GM23338 (cell line): Measurements from ENCODE around the gene ITGB5. TPM values are rescaled to one million over a fixed set of nuclear protein-coding genes. Genes with fewer than 3 reads are reported as not detected.

Experiments used
- ATAC-seq: fragments of 200-7000 bp; cut with Tn5 transposase; 3 replicates; pipeline ENCODE4 v1.9.1; 2020
- DNase-seq: peaks from one replicate; pipeline ENCODE4 v3.0.0-alpha.2; 2015; ENCODE audit warnings: low spot score
- H2AFZ ChIP-seq: fragments of 200-600 bp; sonication (generic); 2 replicates; pipeline ENCODE4 v1.8.0; 2016; ENCODE audit warnings: antibody characterized with exemption, mild to moderate bottlenecking, moderate library complexity
- H3F3A ChIP-seq: fragments of 200-600 bp; sonication (generic); replicated peaks from 2 replicates; pipeline ENCODE4 v1.8.0; 2017; ENCODE audit warnings: antibody characterized with exemption, mixed run types, low read depth
- H3K27ac ChIP-seq: fragments of 200-600 bp; sonication (generic); 2 replicates; pipeline ENCODE4 v1.6.1; 2016; ENCODE audit warnings: low read depth
- H3K27me3 ChIP-seq: fragments of 200-600 bp; sonication (generic); 2 replicates; pipeline ENCODE4 v1.8.0; 2016; ENCODE audit warnings: mild to moderate bottlenecking, mixed run types, moderate library complexity; ENCODE audit not compliant: insufficient read depth
- H3K36me3 ChIP-seq: fragments of 200-600 bp; sonication (generic); 2 replicates; pipeline ENCODE4 v1.8.0; 2016; ENCODE audit warnings: mild to moderate bottlenecking; ENCODE audit not compliant: insufficient read depth
- H3K4me1 ChIP-seq: fragments of 200-600 bp; sonication (generic); 2 replicates; pipeline ENCODE4 v1.8.0; 2016; ENCODE audit warnings: mild to moderate bottlenecking, moderate library complexity; ENCODE audit not compliant: insufficient read depth
- H3K4me2 ChIP-seq: fragments of 200-600 bp; sonication (generic); 2 replicates; pipeline ENCODE4 v1.7.1; 2017; ENCODE audit warnings: mixed run types
- H3K4me3 ChIP-seq: fragments of 200-600 bp; sonication (generic); 2 replicates; pipeline ENCODE4 v1.6.1; 2016; ENCODE audit warnings: mixed run types
- H3K79me2 ChIP-seq: fragments of 200-600 bp; sonication (generic); replicated peaks from 2 replicates; pipeline ENCODE4 v1.8.0; 2017; ENCODE audit warnings: mild to moderate bottlenecking; ENCODE audit not compliant: insufficient read depth
- H3K9me2 ChIP-seq: fragments of 200-600 bp; sonication (generic); 2 replicates; pipeline ENCODE4 v1.8.0; 2017; ENCODE audit not compliant: insufficient read depth
- H4K20me1 ChIP-seq: fragments of 200-600 bp; sonication (generic); replicated peaks from 2 replicates; pipeline ENCODE4 v1.8.0; 2017; ENCODE audit warnings: mild to moderate bottlenecking; ENCODE audit not compliant: insufficient read depth
- H3K27ac Mint-ChIP-seq: 2 replicates; pipeline ENCODE4 v1.8.0; 2020; ENCODE audit warnings: inconsistent platforms, mild to moderate bottlenecking, moderate library complexity, mixed read lengths
- H3K27me3 Mint-ChIP-seq: 3 replicates; pipeline ENCODE4 v1.8.0; 2022; ENCODE audit warnings: low read depth, mild to moderate bottlenecking, moderate library complexity, mixed read lengths, inconsistent platforms; ENCODE audit not compliant: insufficient read depth, poor library complexity
- H3K36me3 Mint-ChIP-seq: 3 replicates; pipeline ENCODE4 v1.8.0; 2021; ENCODE audit warnings: low read depth, mild to moderate bottlenecking, inconsistent platforms, moderate library complexity, mixed read lengths
- H3K4me1 Mint-ChIP-seq: 3 replicates; pipeline ENCODE4 v1.8.0; 2020; ENCODE audit warnings: mild to moderate bottlenecking, inconsistent platforms, mixed read lengths
- H3K4me3 Mint-ChIP-seq: 3 replicates; pipeline ENCODE4 v1.8.0; 2021; ENCODE audit warnings: moderate library complexity, mild to moderate bottlenecking, inconsistent platforms, mixed read lengths
- H3K9me3 Mint-ChIP-seq: 3 replicates; pipeline ENCODE4 v1.8.0; 2020; ENCODE audit warnings: moderate library complexity, mild to moderate bottlenecking, inconsistent platforms, mixed read lengths
- CREB1 ChIP-seq: fragments of 250-450 bp; sonication (Bioruptor Pico); IDR thresholded peaks from 2 replicates; pipeline ENCODE4 v1.5.0; 2020; ENCODE audit warnings: low read depth, mild to moderate bottlenecking, moderate library complexity
- EZH2phosphoT487 ChIP-seq: fragments of 200-600 bp; sonication (generic); IDR thresholded peaks from one replicate; pipeline ENCODE4 v1.8.1; 2018; ENCODE audit warnings: antibody characterized with exemption; ENCODE audit not compliant: unreplicated experiment
- JUNB ChIP-seq: IDR thresholded peaks from one replicate; pipeline ENCODE4 v1.6.1; 2016; ENCODE audit warnings: antibody characterized with exemption; ENCODE audit not compliant: unreplicated experiment
- STAT1 ChIP-seq: IDR thresholded peaks from one replicate; pipeline ENCODE4 v1.6.1; 2016; ENCODE audit warnings: antibody characterized with exemption; ENCODE audit not compliant: unreplicated experiment
- ZNF114 ChIP-seq: fragments of 250-450 bp; sonication (Bioruptor Pico); IDR thresholded peaks from 2 replicates; pipeline ENCODE4 v1.5.0; 2020; ENCODE audit warnings: mild to moderate bottlenecking, moderate library complexity
- ZNF462 ChIP-seq: fragments of 250-450 bp; sonication (Bioruptor Pico); IDR thresholded peaks from 2 replicates; pipeline ENCODE4 v1.5.0; 2020; ENCODE audit warnings: mild to moderate bottlenecking, moderate library complexity
- polyA plus RNA-seq: library from polyadenylated mRNA; unstranded; fragments of >200 nt; fragmentation: Nextera tagmentation; extraction: Ambion mirVana; gene quantifications from 2 replicates; pipeline ENCODE4 v1.2.1, GENCODE V29; 2016
- total RNA-seq: library from RNA; depleted of rRNA; stranded (reverse); fragments of >200 nt; shearing (Covaris generic); gene quantifications from 2 replicates; pipeline ENCODE4 v1.2.3, GENCODE V29; 2014
- TF ChIP-seq, protein P1 (sequence below): IDR thresholded peaks from 2 replicates; pipeline ENCODE4 v1.6.1; 2016; ENCODE audit warnings: antibody characterized with exemption
- TF ChIP-seq, protein P2 (sequence below): IDR thresholded peaks from one replicate; pipeline ENCODE4 v1.6.1; 2018; ENCODE audit warnings: antibody characterized with exemption; ENCODE audit not compliant: unreplicated experiment

The ITGB5 gene
- total and polyA plus RNA-seq, 2 experiments from 2014 or later, result 68.2 to 269 TPM

GRCh38 chr3:124824286-124824915 is 62.8 kb downstream of the ITGB5 start:
- H3K79me2 ChIP-seq, result peaks cover 31% of the 10 kb centered on the region
- H2AFZ ChIP-seq, result no peak overlapping the region
- no peak for ATAC-seq

GRCh38 chr3:124823648-124824047 is 63.5 kb downstream of the ITGB5 start:
- Histone ChIP-seq H3K27ac (no peak overlapping the region), H3K9me2 (no peaks in the 10 kb centered on the region), H3K27me3 (no peaks in the 10 kb centered on the region), H3K36me3 (peaks cover 14% of the 10 kb centered on the region; the same call in 1 of the 2 replicates), H3K4me3 (no peak overlapping the region), H3F3A (peaks cover 7% of the 10 kb centered on the region), H4K20me1 (no peaks in the 10 kb centered on the region), H2AFZ (no peak overlapping the region), H3K4me1 (peaks cover 36% of the 10 kb centered on the region), H3K4me2 (no peak overlapping the region), H3K79me2 (peaks cover 31% of the 10 kb centered on the region)
- ATAC-seq (no peak), DNase-seq (no peak)
- H3K36me3 Mint-ChIP-seq, result peaks cover 44% of the 10 kb centered on the region
- H3K4me3 Mint-ChIP-seq, result no peak overlapping the region
- H3K27ac Mint-ChIP-seq, result no peak overlapping the region
- H3K4me1 Mint-ChIP-seq, result peaks cover 42% of the 10 kb centered on the region
- peaks cover 7% of the 10 kb centered on the region for H3K27me3 Mint-ChIP-seq
- no peaks in the 10 kb centered on the region for H3K9me3 Mint-ChIP-seq
- TF ChIP-seq STAT1 (no peak), CREB1 (CRISPR knock-in tag) (no peak), EZH2phosphoT487 (no peak), JUNB (no peak), ZNF114 (no peak), ZNF462 (CRISPR knock-in tag) (no peak)

More at GRCh38 chr3:124824286-124824915, 62.8 kb downstream of the ITGB5 start:
- H3K27ac Mint-ChIP-seq, result no peak overlapping the region
- TF ChIP-seq CREB1 (CRISPR knock-in tag) (no peak), ZNF114 (no peak)
- TF ChIP-seq, protein P1, sequence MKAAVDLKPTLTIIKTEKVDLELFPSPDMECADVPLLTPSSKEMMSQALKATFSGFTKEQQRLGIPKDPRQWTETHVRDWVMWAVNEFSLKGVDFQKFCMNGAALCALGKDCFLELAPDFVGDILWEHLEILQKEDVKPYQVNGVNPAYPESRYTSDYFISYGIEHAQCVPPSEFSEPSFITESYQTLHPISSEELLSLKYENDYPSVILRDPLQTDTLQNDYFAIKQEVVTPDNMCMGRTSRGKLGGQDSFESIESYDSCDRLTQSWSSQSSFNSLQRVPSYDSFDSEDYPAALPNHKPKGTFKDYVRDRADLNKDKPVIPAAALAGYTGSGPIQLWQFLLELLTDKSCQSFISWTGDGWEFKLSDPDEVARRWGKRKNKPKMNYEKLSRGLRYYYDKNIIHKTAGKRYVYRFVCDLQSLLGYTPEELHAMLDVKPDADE, result no peak
- TF ChIP-seq, protein P2, sequence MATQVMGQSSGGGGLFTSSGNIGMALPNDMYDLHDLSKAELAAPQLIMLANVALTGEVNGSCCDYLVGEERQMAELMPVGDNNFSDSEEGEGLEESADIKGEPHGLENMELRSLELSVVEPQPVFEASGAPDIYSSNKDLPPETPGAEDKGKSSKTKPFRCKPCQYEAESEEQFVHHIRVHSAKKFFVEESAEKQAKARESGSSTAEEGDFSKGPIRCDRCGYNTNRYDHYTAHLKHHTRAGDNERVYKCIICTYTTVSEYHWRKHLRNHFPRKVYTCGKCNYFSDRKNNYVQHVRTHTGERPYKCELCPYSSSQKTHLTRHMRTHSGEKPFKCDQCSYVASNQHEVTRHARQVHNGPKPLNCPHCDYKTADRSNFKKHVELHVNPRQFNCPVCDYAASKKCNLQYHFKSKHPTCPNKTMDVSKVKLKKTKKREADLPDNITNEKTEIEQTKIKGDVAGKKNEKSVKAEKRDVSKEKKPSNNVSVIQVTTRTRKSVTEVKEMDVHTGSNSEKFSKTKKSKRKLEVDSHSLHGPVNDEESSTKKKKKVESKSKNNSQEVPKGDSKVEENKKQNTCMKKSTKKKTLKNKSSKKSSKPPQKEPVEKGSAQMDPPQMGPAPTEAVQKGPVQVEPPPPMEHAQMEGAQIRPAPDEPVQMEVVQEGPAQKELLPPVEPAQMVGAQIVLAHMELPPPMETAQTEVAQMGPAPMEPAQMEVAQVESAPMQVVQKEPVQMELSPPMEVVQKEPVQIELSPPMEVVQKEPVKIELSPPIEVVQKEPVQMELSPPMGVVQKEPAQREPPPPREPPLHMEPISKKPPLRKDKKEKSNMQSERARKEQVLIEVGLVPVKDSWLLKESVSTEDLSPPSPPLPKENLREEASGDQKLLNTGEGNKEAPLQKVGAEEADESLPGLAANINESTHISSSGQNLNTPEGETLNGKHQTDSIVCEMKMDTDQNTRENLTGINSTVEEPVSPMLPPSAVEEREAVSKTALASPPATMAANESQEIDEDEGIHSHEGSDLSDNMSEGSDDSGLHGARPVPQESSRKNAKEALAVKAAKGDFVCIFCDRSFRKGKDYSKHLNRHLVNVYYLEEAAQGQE, result no peak
- Histone ChIP-seq H3K4me3 (no peak overlapping the region), H3K9me2 (no peaks in the 10 kb centered on the region), H4K20me1 (no peaks in the 10 kb centered on the region), H3K27me3 (no peaks in the 10 kb centered on the region), H3K4me2 (no peak overlapping the region), H3K36me3 (peaks cover 10% of the 10 kb centered on the region; the same call in 1 of the 2 replicates), H3K27ac (no peak overlapping the region), H3K4me1 (peaks cover 43% of the 10 kb centered on the region), H3F3A (peaks cover 7% of the 10 kb centered on the region)
- DNase-seq, result no peak
- peaks cover 7% of the 10 kb centered on the region for H3K27me3 Mint-ChIP-seq
- H3K9me3 Mint-ChIP-seq, result no peaks in the 10 kb centered on the region
- peaks cover 40% of the 10 kb centered on the region for H3K36me3 Mint-ChIP-seq
- peaks cover 47% of the 10 kb centered on the region for H3K4me1 Mint-ChIP-seq
- no peak overlapping the region for H3K4me3 Mint-ChIP-seq
